Gastrocnemius medialis (tissue), 4 donors: ENCODE data around the gene FGD5.
A peak's percentile ranks its signal among the peaks of the same experiment; 100 is the strongest.

Source experiments
- CTCF ChIP-seq, 5 experiments: fragments of 450-650 bp in 3 of 5; fragments of 200-600 bp in 2 of 5; sonication (generic) in 2 of 5; IDR thresholded peaks in 4 of 5; conservative IDR thresholded peaks in 1 of 5; 1 replicate in 4 of 5; 2 replicates in 1 of 5; pipeline ENCODE4 v1.5.1; 2016 to 2019; ENCODE audit warnings: antibody characterized with exemption in 5 of 5, mild to moderate bottlenecking in 3 of 5, moderate library complexity in 3 of 5
- POLR2A ChIP-seq, 2 donors: fragments of 450-650 bp; IDR thresholded peaks; one replicate each; pipeline ENCODE4 v1.6.1; 2017; ENCODE audit warnings: antibody characterized with exemption in 2 of 2, mild to moderate bottlenecking in 2 of 2, moderate library complexity in 2 of 2

GRCh38 chr3:14925729-14926591 is 107.2 kb downstream of the FGD5 start:
- no peak for TF ChIP-seq POLR2A (IDR thresholded peaks at IDR 0.05)
- peak; percentile 47 to 79 (median 56) for TF ChIP-seq CTCF (IDR thresholded peaks at IDR 0.05 in 4 of 5, conservative IDR thresholded peaks at IDR 0.05 in 1 of 5)
